Measurements from ENCODE around the gene NAA30.
"Not testable (repeated sequence)": the region's sequence is repeated elsewhere in the genome, so short reads cannot be mapped to it uniquely, and the experiment has no call there.

Gene NAA30

DNA sequence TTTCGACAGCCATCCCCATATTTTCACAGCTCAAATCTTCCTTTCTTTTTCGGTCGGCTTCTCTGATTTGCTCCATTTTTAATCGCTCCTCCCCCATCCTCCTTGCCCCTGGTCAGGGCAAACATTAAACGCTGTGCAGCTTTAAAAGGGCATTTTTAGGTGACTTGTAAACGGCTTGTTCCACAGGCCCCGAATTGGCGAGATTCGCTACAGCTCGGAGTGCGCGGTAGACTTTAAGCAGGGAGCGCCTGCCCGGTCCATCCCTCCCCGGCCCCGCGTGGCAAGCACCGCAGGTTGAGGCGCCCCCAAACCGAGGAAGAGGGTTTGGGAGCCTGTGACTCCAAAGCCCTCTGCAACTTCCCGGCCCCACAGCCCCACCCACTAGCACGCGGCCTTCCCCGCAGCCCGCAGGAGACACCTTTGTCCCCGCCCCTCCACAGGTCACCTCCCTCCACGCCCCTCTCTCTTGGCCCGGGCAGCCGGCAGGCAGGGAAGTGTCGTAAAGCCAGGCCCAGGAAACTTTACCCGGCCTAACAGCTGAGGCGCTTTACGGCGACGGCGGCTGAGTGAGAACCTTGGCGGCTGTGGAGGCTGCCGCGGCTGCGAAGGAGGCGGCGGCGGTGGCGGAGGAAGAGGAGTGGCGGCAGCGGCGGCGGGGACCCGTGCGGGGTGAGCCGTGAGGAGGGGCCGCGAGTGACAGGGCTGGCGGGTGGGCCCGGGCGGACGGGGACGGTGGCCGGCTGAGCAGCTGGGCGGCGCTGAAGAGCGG is at the start of gene NAA30:
Gene NAA30 (plus strand): TSS at position 550 of the 769 bp plus-strand sequence. CDS start 372 bp downstream, outside the sequence.
- peak; percentile 74 for DNase-seq (ENCODE audit: low read depth)

DNA sequence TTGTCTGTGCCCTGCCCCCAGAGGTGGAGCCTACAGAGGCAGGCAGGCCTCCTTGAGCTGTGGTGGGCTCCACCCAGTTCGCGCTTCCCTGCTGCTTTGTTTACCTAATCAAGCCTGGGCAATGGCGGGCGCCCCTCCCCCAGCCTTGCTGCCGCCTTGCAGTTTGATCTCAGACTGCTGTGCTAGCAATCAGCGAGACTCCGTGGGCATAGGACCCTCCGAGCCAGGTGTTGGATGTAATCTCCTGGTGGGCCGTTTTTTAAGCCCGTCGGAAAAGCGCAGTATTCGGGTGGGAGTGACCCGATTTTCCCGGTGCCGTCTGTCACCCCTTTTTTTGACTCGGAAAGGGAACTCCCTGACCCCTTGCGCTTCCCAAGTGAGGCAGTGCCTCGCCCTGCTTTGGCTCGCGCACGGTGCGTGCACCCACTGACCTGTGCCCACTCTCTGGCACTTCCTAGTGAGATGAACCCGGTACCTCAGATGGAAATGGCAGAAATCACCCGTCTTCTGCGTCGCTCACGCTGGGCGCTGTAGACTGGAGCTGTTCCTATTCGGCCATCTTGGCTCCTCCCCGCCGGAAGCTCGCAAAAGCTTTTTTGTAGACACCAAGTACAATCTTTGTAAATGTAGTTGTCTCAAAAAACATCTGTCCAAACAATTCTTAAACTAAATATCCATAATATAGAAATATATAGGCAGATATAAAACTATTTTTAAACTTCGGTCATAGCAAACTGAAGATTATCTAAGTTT is 46.7 kb upstream of the NAA30 start:
- not testable (repeated sequence) for DNase-seq (ENCODE audit: low read depth)

DNA sequence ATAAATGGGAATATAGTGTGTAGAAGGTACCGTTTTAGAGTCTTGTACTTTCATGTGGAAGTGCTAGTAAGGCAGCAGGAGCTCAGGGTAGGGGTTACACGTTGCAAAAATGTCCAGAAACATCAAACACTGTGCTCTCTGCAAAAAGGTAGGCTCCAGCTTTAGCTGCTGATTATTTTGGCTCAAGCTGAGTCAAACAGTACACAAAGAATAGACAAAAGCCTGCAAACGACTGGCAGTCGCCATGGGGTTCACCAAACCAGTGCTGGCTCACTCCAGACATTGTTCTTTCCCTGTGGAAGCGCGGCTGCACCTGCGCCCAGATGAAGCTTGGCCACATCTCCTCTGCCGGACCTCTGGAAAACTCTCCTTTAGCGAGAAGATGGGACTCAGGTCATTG is 45.3 kb upstream of the NAA30 start:
- no peak for DNase-seq (ENCODE audit: low read depth)

DNA sequence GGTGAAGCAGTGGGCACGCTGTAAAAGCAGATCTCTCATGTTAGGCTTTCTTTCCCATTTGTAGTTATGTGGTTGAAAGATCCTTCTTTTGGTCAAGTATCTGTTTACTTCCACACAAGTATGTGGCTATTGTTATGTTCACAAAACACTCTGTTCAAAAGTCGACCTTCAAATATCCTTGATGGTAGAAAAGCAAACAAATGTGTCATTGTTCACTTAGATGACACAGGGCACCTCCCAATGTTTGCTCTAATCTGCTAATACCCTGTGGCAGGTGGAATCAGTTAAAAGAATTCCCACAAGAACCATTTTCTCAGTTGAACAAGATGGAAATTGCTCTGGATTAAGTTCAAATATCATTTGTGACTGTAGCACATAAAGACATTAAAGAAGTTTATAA is 43.6 kb upstream of the NAA30 start:
- DNase-seq (ENCODE audit: low read depth) = no peak

DNA sequence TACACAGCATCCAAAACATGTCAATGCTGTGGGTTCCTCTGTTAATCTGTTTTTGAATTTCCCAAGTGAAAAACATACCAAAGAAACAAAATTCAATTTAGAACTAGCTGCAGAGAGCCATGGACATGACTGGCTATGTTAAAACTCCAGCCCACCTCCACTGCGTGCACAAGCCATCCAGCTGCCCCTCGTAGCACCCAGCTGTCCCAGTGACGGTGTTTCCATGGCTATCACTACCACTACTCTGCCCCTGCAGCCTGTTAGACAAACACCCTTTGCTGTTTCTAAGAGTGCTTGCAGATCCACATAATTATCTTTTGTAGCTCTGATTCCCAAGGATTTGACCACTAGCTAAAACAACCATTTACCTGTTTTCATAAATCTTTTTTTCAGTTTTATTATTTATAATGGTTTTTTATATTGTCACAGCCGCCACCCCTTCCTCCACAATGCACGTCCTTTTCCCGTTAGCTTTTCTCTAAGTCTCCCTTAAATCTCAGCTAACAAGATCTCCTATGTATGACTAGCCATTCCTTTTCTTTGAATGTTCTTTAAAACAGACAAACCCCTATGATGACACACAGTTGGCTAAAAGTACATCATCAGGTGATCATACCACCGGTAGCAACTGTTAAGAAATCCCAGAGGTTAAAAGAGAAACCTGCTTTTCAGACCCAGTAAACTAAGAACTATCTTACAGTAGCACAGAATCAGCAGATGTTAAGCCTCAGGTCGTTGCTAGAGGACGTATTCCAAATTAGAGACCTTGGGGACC is 37.8 kb upstream of the NAA30 start:
- DNase-seq (ENCODE audit: low read depth) = no peak

DNA sequence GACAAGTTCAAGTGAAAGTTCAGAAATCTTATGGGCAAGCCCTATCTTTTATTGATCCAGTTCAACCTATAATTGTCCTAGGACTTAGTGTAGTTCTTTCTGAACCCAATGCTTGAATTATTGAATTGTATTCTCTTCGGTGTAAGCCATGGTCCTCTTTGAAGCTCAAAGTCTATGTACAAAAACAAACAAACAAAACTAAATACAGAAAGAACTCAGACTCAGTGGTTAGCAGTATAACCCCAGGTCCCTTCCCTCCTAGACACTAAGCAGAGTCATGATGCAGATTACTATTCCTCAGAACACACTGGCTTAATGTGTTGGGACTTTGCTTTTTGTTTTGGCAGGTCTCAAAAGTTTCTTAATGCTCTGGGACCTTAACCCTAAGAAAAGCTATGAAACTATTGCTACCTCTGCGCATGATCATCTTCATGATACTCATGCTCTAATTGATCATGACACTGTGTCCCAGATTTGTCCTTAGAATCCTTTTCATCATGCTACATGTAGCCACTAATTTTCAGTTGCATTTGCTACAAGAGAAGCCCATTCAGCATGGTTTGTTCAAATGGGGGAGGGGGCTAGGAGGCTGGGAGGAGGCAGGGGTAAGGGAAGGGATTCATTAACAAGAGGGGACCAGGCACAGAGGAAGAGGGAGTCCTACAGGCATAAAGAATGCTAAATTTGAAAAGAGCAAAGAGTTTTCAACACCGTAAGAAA is 35.1 kb upstream of the NAA30 start:
- DNase-seq (ENCODE audit: low read depth) = no peak

DNA sequence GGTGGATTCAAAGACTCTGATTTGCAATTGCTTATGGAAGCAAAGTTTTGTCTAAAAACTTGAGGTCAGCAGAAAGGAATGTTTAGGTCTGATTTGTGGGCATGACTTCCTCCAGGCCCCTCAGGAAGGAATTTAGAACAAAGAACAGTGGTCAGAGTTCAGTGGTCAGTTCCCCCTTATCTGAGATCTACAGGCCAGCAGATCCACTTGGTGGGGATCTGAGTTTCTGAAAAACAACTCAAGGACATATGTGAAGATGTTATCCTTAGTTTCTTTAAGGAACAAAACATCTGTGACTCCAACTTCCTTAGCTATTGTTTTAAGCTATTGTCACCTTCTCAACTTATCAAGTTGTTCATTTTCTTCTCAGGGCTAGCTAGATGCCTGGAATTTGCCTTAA is 28.0 kb upstream of the NAA30 start:
- DNase-seq (ENCODE audit: low read depth) = no peak

DNA sequence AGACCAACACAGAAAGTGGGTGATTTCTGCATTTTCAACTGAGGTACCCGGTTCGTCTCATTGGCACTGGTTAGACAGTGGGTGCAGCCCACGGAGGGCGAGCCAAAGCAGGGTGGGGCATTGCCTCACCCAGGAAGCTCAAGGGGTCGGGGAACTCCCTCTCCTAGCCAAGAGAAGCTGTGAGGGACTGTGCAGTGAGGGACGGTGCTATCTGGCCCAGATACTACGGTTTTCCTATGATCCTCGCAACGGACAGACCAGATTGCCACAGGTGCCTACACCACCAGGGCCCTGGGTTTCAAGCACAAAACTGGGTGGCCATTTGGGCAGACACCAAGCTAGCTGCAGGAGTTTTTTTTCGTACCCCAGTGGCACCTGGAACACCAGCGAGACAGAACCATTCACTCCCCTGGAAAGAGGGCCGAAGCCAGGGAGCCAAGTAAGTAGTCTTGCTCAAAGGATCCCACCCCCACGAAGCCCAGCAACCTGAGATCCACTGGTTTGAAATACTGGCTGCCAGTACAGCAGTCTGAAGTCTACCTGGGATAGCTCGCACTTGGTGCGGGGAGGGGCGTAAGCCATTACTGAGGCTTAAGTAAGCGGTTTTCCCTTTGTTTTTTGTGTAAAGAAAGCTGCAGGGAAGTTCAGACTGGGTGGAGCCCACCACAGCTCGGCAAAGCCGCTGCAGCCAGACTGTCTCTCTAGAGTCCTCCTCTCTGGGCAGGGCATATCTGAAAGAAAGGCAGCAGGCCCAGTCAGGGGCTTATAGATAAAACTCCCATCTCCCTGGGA is 25.5 kb upstream of the NAA30 start:
- DNase-seq (ENCODE audit: low read depth) = no peak

DNA sequence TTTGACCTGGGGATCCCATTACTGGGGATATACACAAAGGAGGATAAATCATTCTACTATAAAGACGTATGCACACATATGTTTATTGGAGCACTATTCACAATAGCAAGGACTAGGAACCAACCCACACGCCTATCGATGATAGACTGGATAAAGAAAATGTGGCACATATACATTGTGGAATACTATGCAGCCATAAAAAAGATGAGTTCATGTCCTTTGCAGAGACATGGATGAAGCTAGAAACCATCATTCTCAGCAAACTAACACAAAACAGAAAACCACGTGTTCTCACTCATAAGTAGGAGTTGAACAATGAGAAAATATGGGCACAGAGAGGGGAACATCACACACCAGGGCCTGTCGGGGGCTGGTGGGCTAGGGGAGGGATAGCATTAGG is 20.2 kb upstream of the NAA30 start:
- DNase-seq (ENCODE audit: low read depth) = not testable (repeated sequence)

DNA sequence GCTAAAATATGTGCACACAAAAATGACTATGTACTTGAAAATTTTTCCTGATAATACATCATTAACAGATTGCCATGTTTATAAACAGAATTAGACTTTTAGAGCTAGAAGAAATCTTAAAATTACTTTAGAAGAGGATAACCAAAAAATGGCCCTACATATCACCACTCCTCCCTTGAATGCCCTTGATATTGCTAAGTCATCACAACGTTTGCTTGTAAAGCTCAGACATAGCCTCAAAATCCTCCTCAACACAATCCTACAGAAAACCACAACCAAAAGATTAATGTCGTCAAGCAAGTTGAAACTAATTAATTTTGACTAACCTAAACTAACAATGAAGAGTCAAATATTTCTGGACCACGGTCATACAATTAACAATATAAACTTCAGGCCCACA is 19.4 kb upstream of the NAA30 start:
- no peak for DNase-seq (ENCODE audit: low read depth)

DNA sequence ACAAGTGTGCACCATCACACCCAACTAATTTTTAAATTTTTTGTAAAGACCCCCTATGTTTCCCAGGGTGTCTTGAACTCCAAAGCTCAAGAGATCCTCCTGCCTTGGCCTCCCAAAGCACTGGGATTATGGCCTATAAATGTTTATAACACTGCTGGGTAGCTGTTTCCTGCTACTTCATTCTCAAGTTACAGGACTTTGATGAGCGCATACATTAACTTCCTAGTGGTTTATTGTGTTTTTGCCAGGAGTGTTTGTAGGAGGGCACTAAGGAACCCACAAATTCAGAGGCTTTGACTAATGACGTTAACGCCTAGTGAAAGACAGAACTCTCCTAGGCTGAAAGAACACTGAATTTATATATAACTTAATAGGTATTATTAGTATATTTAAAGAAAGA is 15.2 kb upstream of the NAA30 start:
- DNase-seq (ENCODE audit: low read depth) = no peak

DNA sequence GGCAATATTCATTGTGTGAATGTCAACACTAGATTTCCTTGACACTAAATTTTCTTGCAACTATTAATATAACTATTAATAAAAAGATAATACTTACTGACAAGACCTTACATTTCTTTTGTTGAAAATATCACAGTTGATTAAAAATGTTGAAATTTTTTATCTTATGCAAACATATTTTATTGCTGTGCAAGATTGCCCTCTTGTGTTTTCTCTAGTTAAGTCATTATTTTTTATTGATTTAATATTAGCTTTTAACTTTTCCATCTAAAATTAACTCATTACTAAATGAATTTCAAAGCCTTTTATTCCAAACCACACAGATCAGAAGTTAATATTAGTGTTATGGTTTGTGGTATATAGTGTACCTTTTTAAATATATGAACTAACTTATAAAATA is 11.7 kb upstream of the NAA30 start:
- no peak for DNase-seq (ENCODE audit: low read depth)

DNA sequence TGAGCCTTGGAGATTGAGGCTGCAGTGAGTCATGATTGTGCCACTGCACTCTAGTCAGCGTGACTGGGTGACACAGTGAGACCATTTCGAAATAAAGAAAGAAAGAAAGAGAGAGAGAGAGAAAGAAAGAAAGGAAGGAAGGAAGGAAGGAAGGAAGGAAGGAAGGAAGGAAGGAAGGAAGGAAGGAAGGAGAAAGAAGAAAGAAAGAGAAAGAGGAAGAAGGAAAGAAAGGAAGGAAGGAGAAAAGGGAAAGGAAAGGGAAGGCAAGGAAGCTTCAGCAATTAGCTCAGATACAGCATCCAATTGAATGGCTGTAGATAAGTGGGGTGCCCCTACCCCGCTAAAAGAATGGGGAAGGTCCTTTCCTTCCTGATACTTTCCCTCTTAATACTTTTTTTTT is 9.5 kb upstream of the NAA30 start:
- no peak for DNase-seq (ENCODE audit: low read depth)

DNA sequence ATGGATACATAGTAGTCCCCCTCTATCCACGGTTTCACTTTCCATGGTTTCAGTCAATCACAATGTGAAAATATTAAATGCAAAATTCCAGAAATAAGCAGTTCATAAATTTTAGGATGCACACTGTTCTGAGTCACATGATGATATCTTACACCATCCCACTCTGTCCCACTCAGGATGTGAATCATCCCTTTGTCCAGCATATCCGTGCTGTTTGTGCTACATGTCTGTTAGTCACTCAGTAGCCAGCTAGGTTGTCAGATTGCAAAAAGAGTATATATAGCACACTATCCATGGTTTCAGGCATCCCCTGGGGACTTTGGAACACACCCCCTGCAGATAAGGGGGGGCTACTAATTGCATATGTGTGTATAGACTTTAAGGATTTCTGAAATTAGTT is 8.1 kb upstream of the NAA30 start:
- DNase-seq (ENCODE audit: low read depth) = peak; percentile 78

DNA sequence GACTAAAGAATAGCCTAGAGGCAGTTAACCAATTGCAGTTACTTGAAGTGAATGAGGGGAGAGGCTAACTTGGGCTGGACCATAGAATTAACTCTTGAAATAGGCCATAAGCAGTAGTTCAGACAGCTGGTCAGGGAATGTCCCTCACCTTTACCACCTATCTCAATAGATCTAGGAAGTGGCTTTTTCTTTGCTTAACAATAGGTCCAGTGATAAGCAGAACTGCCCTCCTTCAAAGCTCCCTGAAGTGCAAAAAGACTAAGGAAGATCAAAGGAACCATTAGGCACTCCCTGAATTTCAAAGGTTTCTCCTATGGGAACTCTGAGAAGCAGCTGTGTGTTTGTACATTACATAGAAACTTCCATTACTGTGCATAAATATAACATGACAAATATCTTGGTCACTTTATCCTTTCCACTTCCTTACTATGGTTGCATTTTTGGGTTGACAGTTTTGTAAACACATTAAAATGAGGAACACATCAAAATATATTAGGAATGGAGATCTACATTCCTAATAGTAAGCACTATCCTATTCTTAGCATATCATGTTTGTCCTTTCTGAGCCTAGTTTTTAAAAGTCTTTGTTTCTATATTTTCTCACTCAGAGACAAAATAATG is 7.2 kb upstream of the NAA30 start:
- DNase-seq (ENCODE audit: low read depth) = no peak

DNA sequence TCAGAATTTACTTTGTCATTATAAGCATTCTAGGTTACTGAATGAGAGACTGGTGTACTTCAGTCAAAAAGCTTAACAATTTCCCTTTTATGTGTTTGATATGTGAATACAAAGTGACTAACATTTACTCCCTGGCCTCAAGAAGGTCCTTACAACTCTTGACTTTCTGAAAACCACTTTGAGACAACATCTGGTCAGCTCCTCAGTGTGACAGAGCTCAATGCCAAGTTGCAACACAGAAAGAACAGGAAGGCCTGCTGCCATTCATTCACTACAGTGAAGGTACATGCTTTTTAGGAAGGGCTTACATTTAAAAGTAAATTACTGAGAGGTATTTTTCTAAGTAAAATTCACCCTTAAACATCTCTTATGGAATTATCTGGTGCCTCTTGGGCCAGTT is 2.3 kb upstream of the NAA30 start:
- DNase-seq (ENCODE audit: low read depth) = no peak

DNA sequence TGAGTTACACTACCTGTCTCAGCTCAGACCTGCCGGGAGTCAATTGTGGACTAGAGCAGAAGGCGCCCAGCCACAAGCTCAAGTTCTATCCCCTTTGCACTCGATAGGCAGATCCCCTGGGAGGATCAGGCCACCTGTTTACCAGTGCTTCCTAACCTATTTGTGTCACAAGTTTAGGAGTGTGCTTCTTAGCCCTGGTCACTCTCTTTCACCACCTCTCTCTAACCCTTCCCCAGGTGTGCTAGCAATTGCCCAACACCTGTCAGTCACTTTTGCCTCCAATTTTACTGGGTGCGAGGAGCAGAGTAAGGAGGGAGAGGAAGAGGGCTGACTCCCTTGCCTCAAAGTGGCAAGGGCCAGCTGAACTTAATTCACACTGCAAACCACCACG is 745 bp upstream of the NAA30 start:
- no peak for DNase-seq (ENCODE audit: low read depth)

DNA sequence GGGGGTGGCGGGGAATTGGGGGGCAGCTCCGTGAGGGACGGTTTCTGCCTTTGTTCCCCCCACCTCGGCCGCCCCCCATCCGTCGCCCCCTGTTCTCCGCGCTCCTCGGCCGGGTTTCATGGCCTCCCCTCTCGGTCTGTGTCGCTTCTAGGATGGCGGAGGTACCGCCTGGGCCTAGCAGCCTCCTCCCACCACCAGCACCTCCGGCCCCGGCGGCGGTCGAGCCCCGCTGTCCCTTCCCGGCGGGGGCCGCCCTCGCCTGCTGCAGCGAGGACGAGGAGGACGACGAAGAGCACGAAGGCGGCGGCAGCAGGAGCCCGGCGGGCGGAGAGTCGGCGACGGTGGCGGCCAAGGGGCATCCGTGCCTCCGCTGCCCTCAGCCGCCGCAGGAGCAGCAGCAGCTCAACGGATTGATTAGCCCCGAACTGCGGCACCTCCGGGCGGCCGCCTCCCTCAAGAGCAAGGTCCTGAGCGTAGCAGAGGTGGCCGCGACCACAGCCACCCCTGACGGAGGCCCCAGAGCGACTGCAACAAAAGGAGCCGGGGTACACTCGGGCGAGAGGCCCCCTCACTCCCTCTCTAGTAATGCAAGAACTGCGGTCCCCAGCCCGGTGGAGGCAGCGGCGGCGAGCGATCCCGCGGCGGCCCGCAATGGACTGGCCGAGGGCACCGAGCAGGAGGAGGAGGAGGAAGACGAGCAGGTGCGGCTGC is 575 bp downstream of the NAA30 start:
- no peak for DNase-seq (ENCODE audit: low read depth)

DNA sequence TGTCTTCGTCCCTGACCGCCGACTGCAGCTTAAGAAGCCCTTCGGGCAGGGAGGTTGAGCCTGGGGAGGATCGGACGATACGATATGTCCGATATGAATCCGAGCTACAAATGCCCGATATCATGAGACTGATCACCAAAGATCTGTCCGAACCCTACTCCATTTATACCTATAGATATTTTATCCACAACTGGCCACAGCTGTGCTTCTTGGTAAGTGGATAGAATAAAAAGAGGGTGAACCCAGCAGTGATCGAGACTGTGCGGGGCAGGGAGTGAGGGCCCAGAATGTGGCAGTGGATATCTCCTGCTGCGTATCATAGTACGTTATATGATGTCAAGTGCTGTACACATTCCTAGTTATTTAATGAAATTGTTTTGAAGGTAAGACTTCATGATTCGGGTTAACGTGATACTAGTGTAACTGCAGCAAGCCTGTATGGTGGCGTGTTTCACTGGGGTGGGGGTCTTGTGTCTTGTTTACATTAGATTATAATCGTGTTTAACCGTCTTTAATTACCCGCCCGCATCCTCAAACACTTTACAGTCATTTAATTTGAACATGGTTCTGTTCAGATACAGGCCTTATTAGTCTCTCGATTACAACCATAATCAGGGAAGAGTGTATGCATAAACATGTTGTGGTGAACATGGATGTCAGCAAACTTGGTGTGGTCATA is 1.3 kb downstream of the NAA30 start:
- no peak for DNase-seq (ENCODE audit: low read depth)

DNA sequence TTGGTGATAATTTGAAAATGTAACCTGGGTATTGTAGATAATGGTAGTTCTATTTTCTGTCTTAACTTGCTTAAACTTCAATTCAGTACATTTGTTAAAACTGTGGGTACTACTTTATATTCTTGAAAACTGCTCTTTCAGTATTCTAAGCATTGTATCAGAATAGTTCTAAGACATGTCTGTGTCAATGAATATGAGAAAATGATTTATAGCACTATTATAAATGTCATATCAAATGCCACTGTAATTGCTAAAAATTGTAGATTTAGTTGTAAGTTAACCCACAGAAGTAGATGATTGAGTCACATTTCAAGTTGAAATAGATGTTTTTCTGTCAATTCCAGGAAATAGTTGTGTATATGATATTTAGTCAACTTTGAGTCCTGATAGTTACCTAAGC is 2.4 kb downstream of the NAA30 start:
- no peak for DNase-seq (ENCODE audit: low read depth)

All from HS-5 (cell line).